ENCODE data around the gene MSH3. TPM values are rescaled to one million over a fixed set of nuclear protein-coding genes. Genes with fewer than 3 reads are reported as not detected.

The MSH3 gene
- total and polyA plus RNA-seq, 8 donors, result 2.3 to 25.5 (median 9.9) TPM

DNA sequence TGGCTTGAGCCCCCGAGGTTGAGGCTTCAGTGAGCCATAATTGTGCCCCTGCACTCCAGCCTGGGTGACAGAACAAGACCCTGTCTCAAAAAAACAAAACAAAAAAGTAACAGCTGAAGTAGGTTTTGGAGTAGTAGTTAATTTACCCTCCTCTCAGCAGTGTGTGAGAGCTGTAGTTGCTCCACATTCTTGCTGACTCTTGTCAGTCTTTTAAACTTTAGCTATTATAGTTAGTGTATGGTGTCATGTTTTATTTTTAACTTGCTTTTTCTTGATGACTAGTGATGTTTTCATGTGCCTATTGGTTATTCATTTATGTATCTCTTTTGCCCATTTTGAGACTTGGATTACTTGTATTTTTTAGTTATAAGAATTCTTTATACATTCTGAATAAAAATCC is 53.2 kb downstream of the MSH3 start:
- no peaks in the 10 kb centered on the region for H3K4me1 ChIP-seq
- intact Hi-C loops (cut with DNase I; ENCODE audit: low total_unique reads), result no loop called here
- no peak for DNase-seq
- peaks cover 0 to 61% (median 38%) of the 10 kb centered on the region in 4 donors for H3K36me3 ChIP-seq
- no peak for TF ChIP-seq POLR2AphosphoS5 (IDR thresholded peaks at IDR 0.05)
- TF ChIP-seq CTCF (IDR thresholded peaks at IDR 0.05), result no peak
- TF ChIP-seq EP300 (IDR thresholded peaks at IDR 0.05), result no peak
- no peak for TF ChIP-seq POLR2A (IDR thresholded peaks at IDR 0.05)
- no peak overlapping the region for H3K27ac ChIP-seq
- no peak overlapping the region for H3K4me3 ChIP-seq
- H3K9me3 ChIP-seq, result no peaks in the 10 kb centered on the region
- no peaks in the 10 kb centered on the region for H3K27me3 ChIP-seq
- 85 to 97% (median 89%) methylated on average over 1 of the region's 1 CpG for WGBS, 5 donors

DNA sequence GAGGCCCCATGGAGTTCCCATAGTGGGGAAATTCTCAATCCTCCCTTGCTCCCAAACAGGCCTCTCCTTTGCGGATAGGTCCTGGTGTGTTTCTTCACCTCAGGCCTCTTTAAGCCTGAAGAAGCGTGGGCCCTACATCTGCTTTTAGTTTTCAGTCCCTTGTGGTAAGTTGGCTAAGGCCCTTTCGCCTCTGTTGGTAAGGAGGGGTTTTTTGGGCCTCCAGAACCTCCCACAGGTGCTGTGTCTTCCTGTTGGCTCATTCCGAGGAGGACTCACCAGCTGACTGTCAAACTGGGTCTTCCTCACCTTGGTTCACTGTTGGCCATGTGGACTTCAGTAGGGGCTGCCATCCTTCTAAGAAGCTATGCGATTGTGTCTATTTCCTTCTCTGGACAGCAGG is 56.8 kb downstream of the MSH3 start:
- H3K9me3 ChIP-seq, result no peaks in the 10 kb centered on the region
- no peak overlapping the region for H3K4me3 ChIP-seq
- no peak overlapping the region for H3K27ac ChIP-seq
- no peaks in the 10 kb centered on the region for H3K27me3 ChIP-seq
- WGBS, 5 donors, result 87 to 95% (median 92%) methylated on average over 5 of the region's 5 CpGs
- no peaks in the 10 kb centered on the region for H3K4me1 ChIP-seq
- DNase-seq, result no peak
- intact Hi-C loops (cut with DNase I; ENCODE audit: low total_unique reads), result no loop called here
- TF ChIP-seq EP300 (IDR thresholded peaks at IDR 0.05) (no peak), POLR2A (IDR thresholded peaks at IDR 0.05) (no peak), POLR2AphosphoS5 (IDR thresholded peaks at IDR 0.05) (no peak), CTCF (IDR thresholded peaks at IDR 0.05) (no peak)
- H3K36me3 ChIP-seq, result peaks cover 0 to 56% (median 37%) of the 10 kb centered on the region in 4 donors

- H3K9me3 ChIP-seq, result no peaks in the 10 kb centered on the region
- WGBS, 5 donors, result 85 to 100% (median 98%) methylated on average over 3 of the region's 3 CpGs
- TF ChIP-seq EP300 (IDR thresholded peaks at IDR 0.05) (no peak), CTCF (IDR thresholded peaks at IDR 0.05) (peak in 1 of 7 experiments; percentile 10)
- no peaks in the 10 kb centered on the region for H3K27me3 ChIP-seq
- intact Hi-C loops (cut with DNase I; ENCODE audit: low total_unique reads), result no loop called here
- no peak overlapping the region for H3K4me3 ChIP-seq
- no peak overlapping the region for H3K27ac ChIP-seq
- no peaks in the 10 kb centered on the region for H3K4me1 ChIP-seq
- peaks cover 0 to 62% (median 39%) of the 10 kb centered on the region in 4 donors for H3K36me3 ChIP-seq
- peak in 1 of 2 donors; percentile 32 for DNase-seq
Measured at GRCh38 chr5:80711938-80712337, 57.5 kb downstream of the MSH3 start.

- H3K27ac ChIP-seq, result no peak overlapping the region
- intact Hi-C loops (cut with DNase I; ENCODE audit: low total_unique reads), result no loop called here
- 71 to 83% (median 80%) methylated on average over 2 of the region's 2 CpGs for WGBS, 5 donors
Measured at GRCh38 chr5:80712919-80713318, 58.5 kb downstream of the MSH3 start.

GRCh38 chr5:80713631-80714030 is 59.2 kb downstream of the MSH3 start:
- intact Hi-C loops (cut with DNase I; ENCODE audit: low total_unique reads), result no loop called here
- Histone ChIP-seq H3K36me3 (peaks cover 0 to 59% (median 37%) of the 10 kb centered on the region in 4 donors), H3K4me1 (no peaks in the 10 kb centered on the region), H3K27ac (no peak overlapping the region), H3K27me3 (no peaks in the 10 kb centered on the region), H3K4me3 (no peak overlapping the region), H3K9me3 (no peaks in the 10 kb centered on the region)
- TF ChIP-seq CTCF (IDR thresholded peaks at IDR 0.05), result no peak
- TF ChIP-seq POLR2AphosphoS5 (IDR thresholded peaks at IDR 0.05), result no peak
- no peak for TF ChIP-seq POLR2A (IDR thresholded peaks at IDR 0.05)
- no peak for TF ChIP-seq EP300 (IDR thresholded peaks at IDR 0.05)
- no peak for DNase-seq
- 67 to 90% (median 81%) methylated on average over 5 of the region's 5 CpGs for WGBS, 5 donors

More at GRCh38 chr5:80712919-80713318, 58.5 kb downstream of the MSH3 start:
- Histone ChIP-seq H3K9me3 (no peaks in the 10 kb centered on the region), H3K4me1 (no peaks in the 10 kb centered on the region), H3K36me3 (peaks cover 0 to 62% (median 40%) of the 10 kb centered on the region in 4 donors), H3K27me3 (no peaks in the 10 kb centered on the region), H3K4me3 (no peak overlapping the region)
- no peak for DNase-seq
- no peak for TF ChIP-seq POLR2A (IDR thresholded peaks at IDR 0.05)
- no peak for TF ChIP-seq EP300 (IDR thresholded peaks at IDR 0.05)

All from stomach (tissue), 9 donors.